Activated CD4-positive, alpha-beta T cell treated with anti-CD3 and anti-CD28 coated beads, Interleukin-2, amount 50 U/mL, for 1 hour (primary cell): ENCODE results near the gene PCGF1.

Source experiments
- DNase-seq: peaks from one replicate; pipeline ENCODE4 v3.0.0-alpha.2; 2020

PCGF1 gene

GRCh38 chr2:74514368-74515270, 7.1 kb upstream of the PCGF1 start, which contains the start of gene TLX2:
TSS of gene TLX2 (plus strand) at chr2:74514450. CDS start at chr2:74514807, 357 bp downstream.
- no peak for DNase-seq

- DNase-seq, result no peak
These were observed 6.3 kb upstream of the PCGF1 start for GRCh38 chr2:74513605-74514367.

- DNase-seq, result no peak
These were observed 5.5 kb upstream of the PCGF1 start for GRCh38 chr2:74512744-74513604.

- DNase-seq, result no peak
These were observed 3.9 kb upstream of the PCGF1 start for GRCh38 chr2:74511104-74511989.

GRCh38 chr2:74510272-74510671, 2.8 kb upstream of the PCGF1 start:
- no peak for DNase-seq

GRCh38 chr2:74507926-74508520, 528 bp upstream of the PCGF1 start:
- no peak for DNase-seq

GRCh38 chr2:74505448-74506246, 1.8 kb downstream of the PCGF1 start:
- DNase-seq, result no peak

GRCh38 chr2:74504591-74504990, 2.9 kb downstream of the PCGF1 start:
- DNase-seq, result no peak

- no peak for DNase-seq
These were observed 3.7 kb downstream of the PCGF1 start for GRCh38 chr2:74503506-74504475.

- DNase-seq, result peak; percentile 23
These were observed 4.6 kb downstream of the PCGF1 start for GRCh38 chr2:74502720-74503505.

- DNase-seq, result no peak
These were observed 5.3 kb downstream of the PCGF1 start for GRCh38 chr2:74502147-74502719.

- DNase-seq, result no peak
These were observed 6.0 kb downstream of the PCGF1 start for GRCh38 chr2:74501335-74502071.

GRCh38 chr2:74500578-74500946, 6.9 kb downstream of the PCGF1 start:
- no peak for DNase-seq

GRCh38 chr2:74499940-74500577, 7.4 kb downstream of the PCGF1 start:
- no peak for DNase-seq

- peak; percentile 41 for DNase-seq
These were observed 8.1 kb downstream of the PCGF1 start, which contains the start of gene LBX2 for GRCh38 chr2:74499267-74499939. TSS of gene LBX2 (minus strand) at chr2:74499603. CDS start at chr2:74499537, 66 bp downstream.
